Measurements from ENCODE around the gene COL6A1.

The COL6A1 gene, protein sequence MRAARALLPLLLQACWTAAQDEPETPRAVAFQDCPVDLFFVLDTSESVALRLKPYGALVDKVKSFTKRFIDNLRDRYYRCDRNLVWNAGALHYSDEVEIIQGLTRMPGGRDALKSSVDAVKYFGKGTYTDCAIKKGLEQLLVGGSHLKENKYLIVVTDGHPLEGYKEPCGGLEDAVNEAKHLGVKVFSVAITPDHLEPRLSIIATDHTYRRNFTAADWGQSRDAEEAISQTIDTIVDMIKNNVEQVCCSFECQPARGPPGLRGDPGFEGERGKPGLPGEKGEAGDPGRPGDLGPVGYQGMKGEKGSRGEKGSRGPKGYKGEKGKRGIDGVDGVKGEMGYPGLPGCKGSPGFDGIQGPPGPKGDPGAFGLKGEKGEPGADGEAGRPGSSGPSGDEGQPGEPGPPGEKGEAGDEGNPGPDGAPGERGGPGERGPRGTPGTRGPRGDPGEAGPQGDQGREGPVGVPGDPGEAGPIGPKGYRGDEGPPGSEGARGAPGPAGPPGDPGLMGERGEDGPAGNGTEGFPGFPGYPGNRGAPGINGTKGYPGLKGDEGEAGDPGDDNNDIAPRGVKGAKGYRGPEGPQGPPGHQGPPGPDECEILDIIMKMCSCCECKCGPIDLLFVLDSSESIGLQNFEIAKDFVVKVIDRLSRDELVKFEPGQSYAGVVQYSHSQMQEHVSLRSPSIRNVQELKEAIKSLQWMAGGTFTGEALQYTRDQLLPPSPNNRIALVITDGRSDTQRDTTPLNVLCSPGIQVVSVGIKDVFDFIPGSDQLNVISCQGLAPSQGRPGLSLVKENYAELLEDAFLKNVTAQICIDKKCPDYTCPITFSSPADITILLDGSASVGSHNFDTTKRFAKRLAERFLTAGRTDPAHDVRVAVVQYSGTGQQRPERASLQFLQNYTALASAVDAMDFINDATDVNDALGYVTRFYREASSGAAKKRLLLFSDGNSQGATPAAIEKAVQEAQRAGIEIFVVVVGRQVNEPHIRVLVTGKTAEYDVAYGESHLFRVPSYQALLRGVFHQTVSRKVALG

DNA sequence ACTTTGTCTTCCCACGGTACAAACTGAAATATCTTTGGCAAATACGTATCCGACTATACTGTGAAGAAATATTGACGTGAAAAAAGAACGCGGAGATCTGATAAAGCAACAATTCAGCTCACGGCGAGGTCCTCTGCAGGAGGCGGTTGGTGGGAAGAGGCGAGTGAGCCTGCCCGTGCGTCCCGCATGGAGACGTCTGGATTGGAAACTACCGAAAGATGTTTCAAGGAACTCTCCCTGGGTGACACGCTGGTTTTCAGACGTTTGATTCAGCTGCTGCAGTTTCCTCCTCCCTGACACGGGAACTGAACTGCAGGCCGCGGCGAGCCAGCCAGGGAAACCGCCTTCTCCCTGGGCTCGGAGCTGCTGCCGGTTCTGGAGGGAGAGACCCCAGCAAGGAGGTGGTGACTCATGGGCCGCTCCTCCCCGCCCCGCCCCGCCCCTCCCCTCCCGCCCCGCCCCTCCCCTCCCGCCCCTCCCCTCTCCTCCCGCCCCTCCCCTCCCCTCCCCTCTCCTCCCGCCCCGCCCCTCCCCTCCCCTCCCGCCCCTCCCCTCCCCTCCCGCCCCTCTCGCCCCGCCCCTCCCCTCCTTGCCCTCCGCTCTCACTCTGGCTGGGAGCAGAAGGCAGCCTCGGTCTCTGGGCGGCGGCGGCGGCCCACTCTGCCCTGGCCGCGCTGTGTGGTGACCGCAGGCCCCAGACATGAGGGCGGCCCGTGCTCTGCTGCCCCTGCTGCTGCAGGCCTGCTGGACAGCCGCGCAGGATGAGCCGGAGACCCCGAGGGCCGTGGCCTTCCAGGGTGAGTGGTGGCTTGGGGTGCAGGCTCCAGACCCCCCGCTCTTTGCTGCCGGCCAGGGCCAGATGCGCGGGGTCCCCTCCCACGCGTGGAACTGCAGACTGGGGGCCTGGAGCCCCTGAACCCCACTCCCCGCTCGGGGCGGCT is at the start of gene COL6A1:
Gene COL6A1, plus strand, starts transcription at position 620 of the 941 bp plus-strand sequence. Its CDS starts 81 bp downstream, at position 701.
- DNase-seq (ENCODE audit: low spot score) = peak; percentile 88

DNA sequence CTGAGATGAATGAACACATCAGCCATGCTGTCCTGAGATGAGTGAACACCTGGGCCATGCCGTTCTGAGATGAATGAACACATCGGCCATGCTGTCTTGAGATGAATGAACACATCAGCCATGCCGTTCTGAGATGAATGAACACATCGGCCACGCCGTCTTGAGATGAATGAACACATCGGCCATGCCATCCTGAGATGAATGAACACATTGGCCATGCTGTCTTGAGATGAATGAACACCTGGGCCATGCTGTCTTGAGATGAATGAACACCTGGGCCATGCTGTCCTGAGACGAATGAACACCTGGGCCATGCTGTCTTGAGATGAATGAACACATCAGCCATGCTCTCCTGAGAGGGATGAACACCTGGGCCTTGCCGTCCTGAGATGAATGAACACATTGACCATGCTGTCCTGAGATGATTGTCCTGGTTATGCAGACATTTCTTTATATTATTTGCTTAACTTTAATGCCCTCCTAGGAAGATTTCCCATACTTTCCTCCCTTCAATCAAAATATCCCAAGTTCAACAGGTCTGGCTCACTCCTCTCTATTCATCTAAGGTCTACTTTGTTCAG is 48.6 kb upstream of the COL6A1 start:
- DNase-seq (ENCODE audit: low spot score) = no peak

DNA sequence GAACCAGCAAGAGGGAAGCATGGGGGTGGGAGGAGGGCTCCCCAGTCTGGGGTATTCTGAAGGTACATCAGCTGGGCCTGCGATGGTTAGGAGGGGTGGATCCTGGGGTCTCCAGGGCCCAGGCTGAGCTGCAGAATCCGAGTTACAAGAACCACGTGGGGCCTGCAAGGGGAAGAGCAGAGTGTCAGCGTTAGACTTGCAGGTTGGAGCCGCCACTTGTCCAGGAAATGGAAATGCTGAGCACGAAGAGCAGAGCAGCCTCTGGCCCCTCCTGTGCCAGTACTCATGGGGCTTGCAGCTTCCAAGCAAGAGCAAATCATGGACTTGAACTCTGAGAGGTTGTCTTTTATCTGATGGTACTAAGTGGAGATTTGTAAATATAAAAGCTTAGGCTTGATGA is 47.5 kb upstream of the COL6A1 start:
- DNase-seq (ENCODE audit: low spot score) = no peak

DNA sequence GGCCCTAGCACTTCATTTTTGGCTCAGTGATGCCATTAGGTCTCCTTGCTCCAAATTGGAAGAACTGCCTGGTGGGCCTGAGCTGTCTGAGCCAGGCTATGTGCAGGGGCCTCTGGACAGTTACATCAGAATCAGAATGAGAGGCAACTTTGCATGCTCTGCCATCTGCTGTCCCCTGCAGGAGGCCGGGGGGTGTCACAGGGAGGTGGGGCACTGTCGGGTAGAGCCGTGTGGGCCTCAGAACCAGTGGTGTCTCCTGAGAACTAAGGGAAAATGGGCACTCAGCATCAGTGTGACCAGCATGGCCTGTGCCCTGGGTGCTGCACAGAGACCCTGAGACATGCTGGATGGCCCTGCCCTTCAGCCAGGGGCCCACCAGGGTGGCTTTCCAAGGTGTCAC is 47.0 kb upstream of the COL6A1 start:
- no peak for DNase-seq (ENCODE audit: low spot score)

DNA sequence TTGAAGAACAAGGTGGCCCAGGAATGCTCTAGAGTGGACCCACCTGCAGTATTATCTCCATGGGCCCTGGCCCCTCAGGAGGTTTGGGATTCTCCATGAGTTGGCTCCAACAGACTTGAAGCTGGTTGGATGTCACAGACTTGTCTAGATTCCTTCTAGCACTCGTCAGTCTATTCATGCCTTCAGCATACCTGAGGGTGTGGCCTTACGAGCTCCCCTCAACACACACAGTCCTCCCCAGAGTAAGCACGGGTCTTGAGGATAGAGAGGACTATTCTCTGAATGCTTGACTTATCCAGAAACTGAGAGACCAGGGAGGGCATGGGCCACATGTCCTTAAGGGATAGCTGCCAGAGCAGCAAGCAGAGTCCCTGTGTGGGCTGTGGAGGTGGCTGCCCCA is 45.9 kb upstream of the COL6A1 start:
- no peak for DNase-seq (ENCODE audit: low spot score)

DNA sequence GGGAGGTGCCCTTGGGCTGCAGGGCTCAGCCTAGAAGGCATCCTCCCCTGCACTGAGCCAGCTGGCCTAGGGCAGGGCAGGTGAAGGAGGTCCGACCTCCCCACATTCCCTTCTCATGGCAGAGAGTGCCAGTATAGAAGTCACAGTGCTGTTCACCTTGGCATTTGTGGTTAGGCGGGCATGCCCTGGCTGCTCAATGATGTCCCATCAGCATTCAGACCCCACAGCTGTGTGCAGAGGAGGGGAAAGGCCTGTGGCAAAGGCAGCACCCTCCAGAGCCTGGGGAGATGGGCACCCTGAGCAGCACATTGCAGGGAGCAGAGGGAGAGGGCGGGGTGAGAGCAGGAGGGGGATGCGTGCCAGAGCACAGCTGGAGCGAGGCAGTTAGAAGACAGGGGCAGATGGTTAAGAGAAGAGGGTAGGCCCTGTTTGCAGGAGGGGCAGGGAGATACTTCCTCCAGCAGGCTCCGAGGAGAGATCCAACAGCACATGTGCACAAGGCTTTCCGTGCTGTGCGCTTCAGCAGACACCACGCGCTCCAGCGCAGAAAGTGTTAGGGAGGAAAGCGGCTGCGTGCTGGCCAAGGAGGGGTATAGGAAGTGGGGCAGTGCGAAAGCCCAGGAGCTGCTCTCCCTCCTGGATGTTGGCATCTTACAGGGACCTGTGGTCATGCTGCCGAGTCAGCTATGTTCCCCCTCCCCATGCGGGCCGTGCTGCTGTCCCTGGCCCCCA is 43.7 kb upstream of the COL6A1 start:
- DNase-seq (ENCODE audit: low spot score) = no peak

DNA sequence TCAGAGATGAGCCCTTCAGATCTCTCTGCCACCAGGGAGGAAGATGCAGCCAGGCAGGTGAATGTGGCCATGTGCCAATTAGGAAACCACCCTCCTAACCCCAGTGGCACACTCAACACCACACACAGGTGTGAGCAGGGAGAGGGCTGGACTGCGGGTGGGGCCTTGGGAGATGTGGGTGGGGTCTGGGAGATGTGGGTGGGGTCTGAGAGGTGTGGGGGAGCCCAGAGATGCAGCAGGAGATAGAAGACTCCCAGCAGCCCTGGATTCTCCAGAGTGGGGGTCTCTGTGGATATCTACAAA is 43.2 kb upstream of the COL6A1 start:
- DNase-seq (ENCODE audit: low spot score) = no peak

DNA sequence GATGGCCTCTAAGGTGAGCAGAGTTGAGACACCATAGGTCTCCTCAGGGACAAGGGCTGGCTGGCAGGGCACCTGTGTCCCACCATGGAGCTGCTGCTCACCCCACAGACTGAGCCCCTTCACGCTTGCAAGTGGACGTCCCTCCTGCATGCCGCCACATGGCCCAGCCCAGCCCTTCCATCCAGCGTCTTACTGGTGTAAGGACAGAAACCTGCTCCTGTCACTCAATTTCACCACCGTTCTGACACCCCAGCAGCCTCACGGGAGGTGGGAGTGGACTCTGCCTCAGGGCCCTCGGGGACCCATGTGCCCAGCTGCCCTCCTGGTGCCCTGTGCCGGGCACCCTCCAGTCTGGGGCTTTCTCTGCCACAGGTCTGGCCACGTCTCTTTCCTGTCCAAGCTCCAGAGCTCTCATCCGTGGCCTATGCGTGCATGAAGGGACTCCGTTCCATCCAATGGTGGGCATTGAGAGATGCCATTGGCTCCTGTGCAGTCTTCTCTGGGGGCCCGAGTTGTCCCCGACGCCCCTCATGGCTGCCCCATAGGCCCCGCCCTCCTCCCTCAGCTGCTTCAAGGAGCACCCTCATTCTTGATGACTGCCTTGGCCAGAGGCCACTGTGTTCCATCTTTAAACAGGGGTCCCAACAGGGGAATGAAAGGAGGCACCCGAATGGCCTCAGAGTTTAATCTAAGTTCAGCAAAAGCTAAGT is 42.6 kb upstream of the COL6A1 start:
- no peak for DNase-seq (ENCODE audit: low spot score)

DNA sequence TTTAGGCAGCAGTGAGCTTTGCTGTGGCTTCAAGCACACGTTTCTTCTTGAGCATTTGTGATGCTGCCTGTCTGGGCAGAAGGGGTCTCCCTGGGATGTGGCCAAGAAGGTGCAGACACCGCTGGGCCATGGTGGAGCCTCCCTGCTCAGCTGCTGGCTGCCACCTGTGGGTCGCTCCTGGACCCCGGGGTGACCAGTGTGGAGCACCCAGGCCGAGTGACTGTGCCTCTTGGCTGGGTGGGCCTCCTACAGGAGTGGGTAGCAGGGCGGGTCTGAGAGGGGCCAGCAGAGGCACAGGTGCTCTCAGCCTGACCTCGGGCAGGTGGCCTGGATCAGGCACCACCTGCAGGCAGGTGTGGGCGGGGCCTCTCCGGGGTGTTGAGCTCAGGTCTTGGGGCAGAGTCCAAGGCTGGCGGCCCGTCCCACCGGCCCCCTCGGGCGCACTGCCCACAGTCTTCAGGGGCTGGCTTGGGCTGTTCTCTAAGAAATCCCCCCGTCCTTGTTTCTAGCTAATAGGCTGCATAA is 42.0 kb upstream of the COL6A1 start:
- DNase-seq (ENCODE audit: low spot score) = no peak

DNA sequence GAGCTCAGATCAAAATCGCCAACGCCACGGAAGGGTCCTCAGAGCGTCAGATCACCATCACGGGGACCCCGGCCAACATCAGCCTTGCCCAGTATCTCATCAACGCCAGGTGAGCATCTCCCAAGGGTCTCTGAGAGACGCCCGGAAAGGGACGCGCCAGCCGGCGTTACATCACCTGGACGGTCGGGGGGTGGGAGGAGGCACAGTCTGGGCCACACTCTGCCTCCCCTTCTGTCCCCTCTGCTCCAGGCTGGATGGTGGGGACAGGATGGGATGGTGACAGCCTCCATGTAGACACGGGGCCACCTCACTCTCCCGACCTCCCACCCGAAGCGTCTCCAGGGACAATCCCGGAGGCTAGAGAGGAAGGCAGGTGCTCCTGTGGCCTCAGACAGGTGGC is 41.5 kb upstream of the COL6A1 start:
- no peak for DNase-seq (ENCODE audit: low spot score)

DNA sequence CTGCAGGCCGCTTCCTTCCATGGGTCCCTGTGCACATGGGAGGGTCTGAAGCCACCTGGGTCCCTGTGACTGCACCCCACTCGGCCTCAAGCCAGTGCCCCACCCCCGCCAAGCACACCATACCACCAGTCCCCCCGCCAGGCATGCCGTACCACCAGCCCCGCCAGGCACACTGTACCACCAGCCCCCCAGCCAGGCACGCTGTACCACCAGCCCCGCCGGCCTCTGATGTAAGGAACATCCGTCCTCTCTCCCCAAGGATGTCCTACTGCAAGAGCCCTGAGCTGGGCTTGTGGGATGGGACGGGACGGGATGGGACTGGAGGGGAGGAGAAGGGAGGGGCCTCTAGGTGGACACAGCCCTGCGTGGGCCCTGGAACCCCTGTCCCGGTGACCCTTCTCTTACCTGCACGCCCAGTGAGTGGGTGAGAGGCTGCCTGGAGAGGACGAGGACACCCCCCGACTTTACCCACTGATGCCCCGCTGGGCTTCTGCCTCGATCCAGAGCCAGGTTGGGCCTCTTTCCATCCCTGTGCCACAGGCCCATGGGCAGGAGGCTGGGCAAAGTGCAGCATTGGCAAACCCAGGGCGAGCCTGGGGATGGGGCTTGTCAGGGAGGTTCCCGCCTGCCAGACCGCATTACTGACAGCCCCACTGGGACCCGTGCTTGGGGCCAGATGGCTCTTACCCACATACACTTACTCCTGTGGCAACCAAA is 40.8 kb upstream of the COL6A1 start:
- DNase-seq (ENCODE audit: low spot score) = no peak

DNA sequence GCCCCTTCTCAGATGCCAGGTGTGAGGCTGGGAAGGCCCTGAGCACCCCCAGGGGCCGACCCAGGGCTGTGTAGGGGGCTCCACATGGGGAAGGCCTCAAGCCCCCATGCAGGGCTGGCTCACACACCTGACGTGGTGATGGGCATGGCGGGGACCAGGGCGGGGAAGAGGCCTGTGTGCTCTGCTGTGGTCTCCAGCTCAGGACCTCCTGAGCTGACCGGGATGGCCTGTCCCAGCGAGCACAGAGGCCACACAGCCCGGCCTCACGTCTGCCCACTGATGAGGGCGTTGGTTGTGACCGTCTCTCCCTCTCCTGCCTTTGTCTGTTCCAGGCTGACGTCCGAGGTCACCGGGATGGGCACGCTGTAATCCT is 40.2 kb upstream of the COL6A1 start:
- DNase-seq (ENCODE audit: low spot score) = no peak

DNA sequence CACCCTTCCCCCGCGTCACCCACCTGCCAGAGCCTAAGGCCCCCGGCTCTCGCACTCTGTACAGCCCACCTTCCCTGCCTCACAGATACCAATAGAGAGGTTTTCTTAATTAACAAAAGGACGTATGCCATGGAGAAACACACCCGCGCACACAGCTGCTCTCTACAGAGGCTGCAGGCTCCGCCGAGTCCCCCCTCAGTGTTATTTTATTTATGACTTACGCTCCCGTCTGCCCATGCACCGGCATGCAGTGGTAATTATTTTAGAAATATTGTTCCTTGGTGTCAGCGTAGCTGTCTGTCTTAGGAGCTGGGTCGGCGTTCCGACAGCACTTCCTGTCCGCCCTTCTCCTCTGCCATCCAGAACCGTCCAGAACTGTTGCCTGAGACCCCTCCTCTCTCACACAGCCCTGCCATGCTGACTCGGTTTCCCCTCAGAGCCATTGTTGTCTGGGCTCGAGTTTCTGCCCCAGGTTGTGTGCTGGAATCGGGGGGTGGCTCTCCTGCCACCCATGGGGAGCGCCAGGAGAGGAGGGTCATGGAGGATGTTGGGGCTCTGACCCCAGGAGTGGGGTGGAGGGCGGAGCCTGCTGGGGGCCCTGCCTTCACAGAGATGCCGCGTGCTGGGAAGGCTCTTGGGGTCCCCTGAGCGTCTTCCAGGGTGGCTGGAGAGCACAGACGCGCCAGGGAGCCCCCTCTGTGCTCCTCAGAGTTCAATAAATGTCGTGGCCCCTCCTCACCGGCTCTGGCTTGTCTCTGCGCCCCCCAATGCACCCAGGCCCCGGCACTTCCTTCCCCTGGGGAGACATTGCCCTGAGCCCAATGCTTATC is 39.6 kb upstream of the COL6A1 start:
- DNase-seq (ENCODE audit: low spot score) = no peak

DNA sequence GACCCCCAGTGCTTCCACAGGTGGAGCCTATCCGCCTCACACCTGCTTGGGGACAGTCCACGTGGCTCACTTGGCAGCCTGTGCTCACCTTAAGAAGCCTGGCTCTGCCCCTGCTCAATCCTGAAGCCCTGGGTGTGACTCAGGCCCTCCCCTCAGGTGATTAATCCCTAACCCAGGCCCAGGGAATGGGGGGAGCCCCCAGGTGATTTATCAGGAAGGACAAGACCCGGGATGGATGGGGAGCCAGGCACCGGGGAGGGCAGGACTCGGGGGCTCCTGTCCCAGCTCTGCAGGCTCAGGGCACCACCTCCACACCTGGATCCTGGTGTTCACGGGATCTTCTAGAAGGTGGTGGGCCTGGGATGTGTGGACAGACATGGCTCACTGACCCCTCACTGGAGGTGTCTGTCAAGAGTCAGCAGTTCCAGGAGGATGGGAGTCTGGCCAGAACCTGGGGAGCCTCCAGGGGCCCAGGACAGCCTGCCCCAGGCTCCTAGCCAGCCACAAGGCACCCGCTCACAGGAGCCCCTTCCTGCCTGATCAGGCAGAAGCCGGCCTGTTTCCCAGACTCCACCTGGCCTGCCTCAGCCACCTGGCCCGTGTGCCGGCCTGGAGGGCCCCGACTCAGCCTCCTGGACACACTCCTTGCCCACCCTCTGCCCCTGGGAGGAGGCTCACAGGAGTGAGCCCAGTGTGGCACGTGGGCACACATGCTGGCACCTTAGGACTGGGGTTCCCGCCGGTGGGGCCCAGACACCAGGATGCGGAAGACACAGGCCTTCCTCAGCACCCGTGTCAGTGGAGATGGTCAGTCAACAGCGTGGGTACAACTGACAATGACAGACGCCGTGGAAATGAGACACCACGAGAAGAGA is 38.6 kb upstream of the COL6A1 start:
- no peak for DNase-seq (ENCODE audit: low spot score)

DNA sequence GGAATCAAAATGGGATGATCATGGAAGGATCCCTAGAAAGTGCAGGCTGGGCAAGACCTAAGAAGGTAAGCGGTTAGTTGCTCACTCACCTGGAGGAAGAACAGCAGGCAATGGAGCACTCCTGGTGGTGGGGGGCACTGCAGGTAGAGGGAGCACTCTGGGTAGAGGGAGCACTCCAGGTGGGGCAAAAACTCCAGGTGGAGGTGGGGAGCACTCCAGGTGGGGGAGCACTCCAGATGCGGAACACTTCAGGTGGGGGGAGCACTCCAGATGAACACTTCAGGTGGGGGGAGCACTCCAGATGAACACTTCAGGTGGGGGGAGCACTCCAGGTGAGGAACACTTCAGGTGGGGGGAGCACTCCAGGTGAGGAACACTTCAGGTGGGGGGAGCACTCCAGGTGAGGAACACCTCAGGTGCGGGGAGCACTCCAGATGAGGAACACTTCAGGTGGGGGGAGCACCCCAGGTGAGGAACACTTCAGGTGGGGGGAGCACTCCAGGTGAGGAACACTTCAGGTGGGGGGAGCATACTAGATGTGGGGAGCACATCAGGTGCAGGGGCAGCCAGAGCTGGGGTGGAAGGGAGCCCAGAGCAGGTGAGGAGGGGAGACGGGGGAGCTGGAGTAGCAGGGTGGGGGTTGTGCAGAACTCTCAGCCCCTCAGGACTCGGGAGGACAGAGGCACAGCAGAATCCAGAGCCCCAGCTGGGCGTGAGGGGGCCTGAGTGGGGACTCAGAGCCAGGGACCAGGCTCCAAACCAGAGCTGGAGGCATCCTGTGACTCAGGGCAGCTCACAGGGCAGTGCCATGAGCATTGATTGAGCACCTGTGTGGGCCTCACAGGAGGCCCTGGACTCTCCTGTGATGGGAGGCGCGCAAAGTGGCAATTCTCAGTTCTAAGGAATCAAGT is 37.7 kb upstream of the COL6A1 start:
- no peak for DNase-seq (ENCODE audit: low spot score)

DNA sequence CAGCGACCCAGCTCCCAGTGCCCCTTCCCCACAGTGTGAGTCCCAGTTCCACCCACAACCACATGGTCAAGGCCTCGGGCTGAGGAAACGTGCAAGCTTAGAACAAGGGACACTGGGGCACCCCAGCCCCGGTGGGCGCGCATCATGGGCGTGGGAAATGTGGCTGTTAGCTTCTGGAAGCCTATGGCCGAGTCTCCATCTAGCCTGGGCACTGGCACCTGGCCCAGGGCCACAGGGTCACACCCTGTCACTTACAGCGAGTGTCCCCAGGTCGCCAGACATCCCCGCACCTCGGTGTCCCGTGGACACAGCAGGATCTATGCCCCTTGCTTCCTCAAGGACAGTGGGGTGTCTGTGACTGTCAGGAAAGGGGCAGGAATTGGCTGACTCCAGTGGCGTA is 37.0 kb upstream of the COL6A1 start:
- peak; percentile 39 for DNase-seq (ENCODE audit: low spot score)

Data from ecto neural progenitor cell (in vitro differentiated cells).